HepG2 (cell line): ENCODE measurements around the gene SIAH3. TPM values are rescaled to one million over a fixed set of nuclear protein-coding genes. Genes with fewer than 3 reads are reported as not detected.

Experiments
- ATAC-seq: fragments of 200-7000 bp; cut with Tn5 transposase; 3 replicates; pipeline ENCODE4 v1.9.1; 2020; ENCODE audit warnings: mild to moderate bottlenecking, moderate library complexity
- BruUV-seq: library from RNA; stranded (reverse); fragments of 400-500 nt; replicated peaks from 2 replicates; lab custom pipeline; 2021; lab: Mats Ljungman, UMichigan
- CTCF ChIA-PET: fragments of 300-600 bp; formaldehyde crosslinking; extraction: SDS; loops from one replicate; lab custom pipeline; 2021; ENCODE audit warnings: low total read pairs, inconsistent platforms, low intra/inter-chr PET ratio; lab: Yijun Ruan, JAX
- POLR2A ChIA-PET: fragments of 350-600 bp; sonication (Branson Sonifier 250); formaldehyde crosslinking; loops from one replicate; lab custom pipeline; 2020; ENCODE audit warnings: antibody characterized with exemption, inconsistent platforms; lab: Yijun Ruan, JAX
- DNase-seq: peaks from one replicate; pipeline ENCODE4 v3.0.0-alpha.2; 2015; ENCODE audit warnings: low spot score
- FAIRE-seq: peaks from 3 replicates; lab custom pipeline; 2011; peaks lifted over from hg19 to GRCh38; lab: Jason Lieb, UNC
- H2AFZ ChIP-seq: one replicate; pipeline ENCODE4 v1.6.1; 2011; ENCODE audit warnings: low read length, inconsistent platforms
- H3K27ac ChIP-seq: fragments of 300-600 bp; 3 replicates; pipeline ENCODE4 v1.8.0; 2011; ENCODE audit warnings: mixed run types, mild to moderate bottlenecking, mixed read lengths, low read length, inconsistent platforms; ENCODE audit not compliant: insufficient read depth; ENCODE audit errors: extremely low read length
- H3K27me3 ChIP-seq, 2 experiments: fragments of 200-600 bp in 1 of 2; 2 replicates in 1 of 2; 3 replicates in 1 of 2; pipeline versions ENCODE4 v1.6.0 to v1.8.0; 2011; ENCODE audit warnings: low read length in 2 of 2, mild to moderate bottlenecking in 2 of 2, moderate library complexity in 2 of 2, inconsistent platforms in 1 of 2; ENCODE audit not compliant: insufficient read depth in 2 of 2, control insufficient read depth in 1 of 2
- H3K36me3 ChIP-seq, 2 experiments: fragments of 200-600 bp in 1 of 2; replicated peaks in 1 of 2; 2 replicates in 1 of 2; 3 replicates in 1 of 2; pipeline versions ENCODE4 v1.5.1 to v1.8.0; 2011; ENCODE audit warnings: low read length in 2 of 2, inconsistent platforms in 1 of 2; ENCODE audit not compliant: insufficient read depth in 2 of 2, control insufficient read depth in 1 of 2
- H3K4me1 ChIP-seq: 2 replicates; pipeline ENCODE4 v1.5.1; 2012; ENCODE audit warnings: low read length, inconsistent platforms; ENCODE audit not compliant: insufficient read depth
- H3K4me2 ChIP-seq: 2 replicates; pipeline ENCODE4 v1.6.0; 2011; ENCODE audit warnings: low read depth, low read length, inconsistent platforms
- H3K4me3 ChIP-seq, 3 experiments: fragments of 200-600 bp in 1 of 3; sonication (generic), shearing (Covaris generic) in 1 of 3; replicated peaks in 1 of 3; 2 replicates each; pipeline ENCODE4 v1.5.1; 2011 to 2016; ENCODE audit warnings: low read length in 3 of 3, inconsistent platforms in 2 of 3, low read depth in 2 of 3, mild to moderate bottlenecking in 2 of 3, control low read depth in 1 of 3, mixed read lengths in 1 of 3; ENCODE audit not compliant: insufficient read depth in 1 of 3
- H3K79me2 ChIP-seq: one replicate; pipeline ENCODE4 v1.6.1; 2011; ENCODE audit warnings: low read length, inconsistent platforms; ENCODE audit not compliant: insufficient read depth
- H3K9ac ChIP-seq: 2 replicates; pipeline ENCODE4 v1.6.0; 2011; ENCODE audit warnings: mild to moderate bottlenecking, low read depth, low read length, inconsistent platforms; ENCODE audit not compliant: insufficient read depth
- H3K9me3 ChIP-seq: 2 replicates; pipeline ENCODE4 v1.5.1; 2012; ENCODE audit warnings: mild to moderate bottlenecking, low read length
- H4K20me1 ChIP-seq: 2 replicates; pipeline ENCODE4 v1.6.0; 2011; ENCODE audit warnings: inconsistent platforms, mild to moderate bottlenecking, low read length, moderate library complexity; ENCODE audit not compliant: insufficient read depth
- ARID3A ChIP-seq: IDR thresholded peaks from 2 replicates; pipeline ENCODE4 v1.6.1; 2012; ENCODE audit warnings: low read depth, low read length, improper control_type of control experiment
- ATRX ChIP-seq: sonication (generic); formaldehyde crosslinking; IDR thresholded peaks from 2 replicates; pipeline ENCODE4 v1.4.0; 2020; ENCODE audit warnings: missing genetic modification reagents, borderline replicate concordance
- DMAP1 ChIP-seq: IDR thresholded peaks from 2 replicates; pipeline ENCODE4 v1.6.1; 2016
- DR1 ChIP-seq: sonication (generic); formaldehyde crosslinking; IDR thresholded peaks from 2 replicates; pipeline ENCODE4 v1.8.0; 2021; ENCODE audit warnings: mild to moderate bottlenecking, missing genetic modification reagents, inconsistent platforms
- NCOA5 ChIP-seq: sonication (generic); formaldehyde crosslinking; IDR thresholded peaks from 2 replicates; pipeline ENCODE4 v1.4.0; 2020; ENCODE audit warnings: missing genetic modification reagents
- PCBP2 ChIP-seq: fragments of 200-400 bp; formaldehyde crosslinking; optimal IDR thresholded peaks from 2 replicates; pipeline ENCODE3; 2018; ENCODE audit warnings: low read length, low read depth; ENCODE audit not compliant: poor library complexity, severe bottlenecking
- SRSF1 ChIP-seq: fragments of 200-400 bp; formaldehyde crosslinking; optimal IDR thresholded peaks from 2 replicates; pipeline ENCODE3; 2017; ENCODE audit warnings: mild to moderate bottlenecking, low read depth, low read length, moderate library complexity
- ZBTB38 ChIP-seq: sonication (generic); formaldehyde crosslinking; IDR thresholded peaks from 2 replicates; pipeline ENCODE4 v1.5.1; 2020; ENCODE audit warnings: mild to moderate bottlenecking, missing genetic modification reagents
- ZNF136 ChIP-seq: sonication (generic); formaldehyde crosslinking; IDR thresholded peaks from 2 replicates; pipeline ENCODE4 v1.8.1; 2022; ENCODE audit warnings: low read depth, mild to moderate bottlenecking, moderate library complexity, missing genetic modification reagents
- ZNF451 ChIP-seq: sonication (generic); formaldehyde crosslinking; IDR thresholded peaks from 2 replicates; pipeline ENCODE4 v1.5.0; 2020; ENCODE audit warnings: mild to moderate bottlenecking, missing genetic modification reagents
- WGBS: methylation state at CpG from one replicate; pipeline ENCODE4 v1.1.6; 2017; ENCODE audit warnings: low lambda C conversion rate; 5-methylcytosine and 5-hydroxymethylcytosine counted together
- in situ Hi-C: cut with HindIII; loops from 2 replicates; pipeline ENCODE4 v1.10.0; 2017; ENCODE audit warnings: low pct_unique_long_range_greater_than_20kb; ENCODE audit not compliant: extremely low pct_ligation_motif_present
- intact Hi-C: fragments of 100-400 bp; cut with micrococcal nuclease; formaldehyde crosslinking; loops from one replicate; pipeline ENCODE4 v1.10.0; 2022; ENCODE audit not compliant: unreplicated experiment
- polyA plus RNA-seq, 8 experiments: library from polyadenylated mRNA; depleted of rRNA in 3 of 8; stranded (reverse) in 7 of 8; unstranded in 1 of 8; fragments of >200 nt; fragmentation: Illumina TruSeq in 4 of 8; extraction: Trizol in 4 of 8; gene quantifications; 2 replicates each; pipeline versions ENCODE4 v1.2.1 to v1.2.3, GENCODE V29; 2011 to 2016; ENCODE audit warnings: low read depth in 4 of 8, missing spikeins in 1 of 8, mixed read lengths in 1 of 8; ENCODE audit not compliant: insufficient read depth in 1 of 8
- total RNA-seq, 5 experiments: library from RNA; depleted of rRNA; stranded (reverse); fragments of >200 nt; fragmentation: Illumina TruSeq; extraction: Trizol; gene quantifications; 2 replicates each; pipeline ENCODE4 v1.2.3, GENCODE V29; 2016; ENCODE audit warnings: low read depth in 1 of 5
- TF ChIP-seq, protein P1 (sequence below): sonication (generic); formaldehyde crosslinking; IDR thresholded peaks from 2 replicates; pipeline ENCODE4 v1.8.0; 2022; ENCODE audit warnings: mild to moderate bottlenecking, missing genetic modification reagents, borderline replicate concordance

The SIAH3 gene
- total and polyA plus RNA-seq, 2 of the 13 experiments (the other 11 are each of a cell fraction or from before 2014, with no cell fraction given) = not detected

GRCh38 chr13:45870232-45870631, 18.7 kb upstream of the SIAH3 start (continued):
- TF ChIP-seq, protein P1, sequence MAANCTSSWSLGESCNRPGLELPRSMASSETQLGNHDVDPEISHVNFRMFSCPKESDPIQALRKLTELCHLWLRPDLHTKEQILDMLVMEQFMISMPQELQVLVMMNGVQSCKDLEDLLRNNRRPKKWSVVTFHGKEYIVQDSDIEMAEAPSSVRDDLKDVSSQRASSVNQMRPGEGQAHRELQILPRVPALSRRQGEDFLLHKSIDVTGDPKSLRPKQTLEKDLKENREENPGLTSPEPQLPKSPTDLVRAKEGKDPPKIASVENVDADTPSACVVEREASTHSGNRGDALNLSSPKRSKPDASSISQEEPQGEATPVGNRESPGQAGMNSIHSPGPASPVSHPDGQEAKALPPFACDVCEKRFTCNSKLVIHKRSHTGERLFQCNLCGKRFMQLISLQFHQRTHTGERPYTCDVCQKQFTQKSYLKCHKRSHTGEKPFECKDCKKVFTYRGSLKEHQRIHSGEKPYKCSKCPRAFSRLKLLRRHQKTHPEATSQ (CRISPR knock-in tag) = no peak
- no peak for TF ChIP-seq NCOA5 (CRISPR knock-in tag)

DNA sequence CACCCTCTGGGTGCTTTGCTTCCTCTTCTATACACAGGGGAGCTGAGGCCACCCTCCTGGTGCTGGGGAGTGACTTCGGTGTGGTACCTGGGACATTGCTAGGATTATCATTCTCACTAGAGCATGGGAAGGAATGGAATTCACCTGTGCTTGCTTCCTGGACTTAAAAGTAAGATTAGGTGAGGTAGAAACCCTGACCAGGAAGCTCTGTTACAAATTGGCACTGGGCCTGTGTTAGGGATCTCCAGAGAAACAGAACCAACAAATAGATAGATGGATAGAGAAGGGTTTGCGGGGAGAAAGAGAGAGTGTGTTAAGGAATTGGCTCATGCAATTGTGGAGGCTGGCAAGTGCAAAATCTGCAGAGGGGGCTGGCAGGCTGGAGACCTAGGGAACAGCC, 13.9 kb upstream of the SIAH3 start:
- H3K4me3 ChIP-seq = no peak overlapping the region
- H3K4me1 ChIP-seq = no peaks in the 10 kb centered on the region
- BruUV-seq = no TSS peak
- H3K9me3 ChIP-seq = no peaks in the 10 kb centered on the region
- no peaks in the 10 kb centered on the region for H3K36me3 ChIP-seq
- H3K27me3 ChIP-seq = peaks cover 0 to 8% of the 10 kb centered on the region in 2 experiments; a peak in 1 of 5 replicates
- CTCF ChIA-PET = no interaction called here
- H3K79me2 ChIP-seq = no peaks in the 10 kb centered on the region
- POLR2A ChIA-PET = no interaction called here
- no peak for FAIRE-seq
- in situ Hi-C loops (no loop called here), intact Hi-C loops (no loop called here)
- H3K9ac ChIP-seq = no peak overlapping the region
- H4K20me1 ChIP-seq = no peaks in the 10 kb centered on the region
- TF ChIP-seq ZNF451 = no peak
- 39% methylated on average over 2 of the region's 2 CpGs for WGBS
- H3K27ac ChIP-seq = no peak overlapping the region
- no peak overlapping the region for H2AFZ ChIP-seq
- no peak for ATAC-seq
- no peak for DNase-seq
- H3K4me2 ChIP-seq = no peak overlapping the region

DNA sequence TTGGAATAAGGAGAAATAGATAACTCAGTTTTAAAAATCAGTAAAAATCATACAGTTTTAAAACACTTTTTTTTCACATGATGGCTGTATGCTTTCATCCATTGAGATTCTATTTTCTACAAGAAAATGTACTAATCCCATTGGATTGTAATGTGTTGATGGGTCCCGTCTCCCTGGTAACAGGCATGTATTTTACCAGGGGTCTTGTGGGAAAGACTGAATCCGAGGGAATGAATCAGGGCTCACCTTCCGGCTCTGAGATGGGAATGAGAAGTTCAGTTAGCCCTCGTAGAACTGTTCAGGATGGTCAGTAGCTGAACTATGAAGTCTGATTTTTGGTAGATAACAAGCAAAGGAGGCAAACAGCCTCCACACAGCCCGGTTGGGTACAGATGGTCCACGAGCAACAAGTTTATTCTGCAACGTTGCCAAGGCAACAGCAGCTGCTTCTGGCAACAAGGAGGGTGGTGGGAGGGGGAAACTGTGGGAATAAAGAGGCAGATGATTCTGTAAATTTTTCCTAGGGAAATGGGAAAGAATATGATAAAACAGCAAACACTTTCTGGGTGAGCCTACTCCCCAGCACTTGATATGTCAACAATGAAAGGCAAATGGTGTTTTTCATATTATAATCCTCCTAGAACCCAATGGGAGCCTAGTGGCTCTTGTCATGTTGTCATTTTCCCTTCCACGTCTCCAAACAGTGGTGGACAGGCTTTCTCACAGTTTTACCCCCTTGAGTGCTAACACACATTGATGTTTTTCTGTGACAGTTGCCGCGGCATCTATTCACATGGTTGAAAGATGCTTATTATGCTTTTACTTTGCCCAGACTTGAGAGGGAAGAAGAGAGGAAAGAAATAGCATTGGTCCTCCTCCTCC, 12.4 kb upstream of the SIAH3 start:
- in situ Hi-C loops = no loop called here
- H3K9ac ChIP-seq = no peak overlapping the region
- H2AFZ ChIP-seq = no peak overlapping the region
- no peaks in the 10 kb centered on the region for H4K20me1 ChIP-seq
- H3K4me3 ChIP-seq = no peak overlapping the region
- DNase-seq (no peak), FAIRE-seq (no peak), ATAC-seq (no peak)
- no peaks in the 10 kb centered on the region for H3K79me2 ChIP-seq
- H3K27ac ChIP-seq = no peak overlapping the region
- POLR2A ChIA-PET = no interaction called here
- no peaks in the 10 kb centered on the region for H3K4me1 ChIP-seq
- no peaks in the 10 kb centered on the region for H3K36me3 ChIP-seq
- intact Hi-C loops = no loop called here
- WGBS = 12% methylated on average over 10 of the region's 10 CpGs
- H3K27me3 ChIP-seq = peaks cover 0 to 6% of the 10 kb centered on the region in 2 experiments; a peak in 1 of 5 replicates
- no peak overlapping the region for H3K4me2 ChIP-seq
- H3K9me3 ChIP-seq = no peaks in the 10 kb centered on the region
- no TSS peak for BruUV-seq
- CTCF ChIA-PET = no interaction called here
- TF ChIP-seq PCBP2 (no peak), ATRX (CRISPR knock-in tag) (no peak), DMAP1 (CRISPR knock-in tag) (no peak), ARID3A (no peak), DR1 (CRISPR knock-in tag) (no peak), ZBTB38 (CRISPR knock-in tag) (no peak), ZNF136 (CRISPR knock-in tag) (no peak), SRSF1 (no peak)
